ENCODE measurements around the gene CD9.

DNA sequence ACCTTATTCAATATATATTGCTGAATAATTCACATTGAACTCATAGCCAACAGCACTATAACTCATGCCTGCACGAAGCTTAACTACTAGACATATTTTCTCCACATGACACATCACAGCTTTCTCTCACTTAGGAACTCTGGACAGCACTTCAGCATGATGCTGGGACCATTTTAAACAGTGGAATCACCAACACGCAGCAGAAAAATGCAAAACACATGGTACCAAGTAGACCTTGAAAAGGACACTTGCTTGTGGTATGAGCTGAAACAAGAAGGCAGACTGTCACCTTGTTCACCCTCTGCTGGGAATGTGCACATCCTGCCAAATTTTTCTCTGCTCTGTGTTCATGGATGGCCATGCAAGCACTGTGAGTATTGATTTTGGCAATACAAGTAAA, 34.8 kb upstream of the CD9 start:
- TF ChIP-seq, protein P1, sequence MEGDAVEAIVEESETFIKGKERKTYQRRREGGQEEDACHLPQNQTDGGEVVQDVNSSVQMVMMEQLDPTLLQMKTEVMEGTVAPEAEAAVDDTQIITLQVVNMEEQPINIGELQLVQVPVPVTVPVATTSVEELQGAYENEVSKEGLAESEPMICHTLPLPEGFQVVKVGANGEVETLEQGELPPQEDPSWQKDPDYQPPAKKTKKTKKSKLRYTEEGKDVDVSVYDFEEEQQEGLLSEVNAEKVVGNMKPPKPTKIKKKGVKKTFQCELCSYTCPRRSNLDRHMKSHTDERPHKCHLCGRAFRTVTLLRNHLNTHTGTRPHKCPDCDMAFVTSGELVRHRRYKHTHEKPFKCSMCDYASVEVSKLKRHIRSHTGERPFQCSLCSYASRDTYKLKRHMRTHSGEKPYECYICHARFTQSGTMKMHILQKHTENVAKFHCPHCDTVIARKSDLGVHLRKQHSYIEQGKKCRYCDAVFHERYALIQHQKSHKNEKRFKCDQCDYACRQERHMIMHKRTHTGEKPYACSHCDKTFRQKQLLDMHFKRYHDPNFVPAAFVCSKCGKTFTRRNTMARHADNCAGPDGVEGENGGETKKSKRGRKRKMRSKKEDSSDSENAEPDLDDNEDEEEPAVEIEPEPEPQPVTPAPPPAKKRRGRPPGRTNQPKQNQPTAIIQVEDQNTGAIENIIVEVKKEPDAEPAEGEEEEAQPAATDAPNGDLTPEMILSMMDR (IDR thresholded peaks at IDR 0.05): no peak
- TF ChIP-seq EZH2 (IDR thresholded peaks at IDR 0.05; ENCODE audit: borderline replicate concordance, insufficient read depth, low read depth, low read length, poor library complexity, severe bottlenecking): no peak

Measured in B cell (primary cell).